ENCODE data around the gene CAMK2A.

The CAMK2A gene

DNA sequence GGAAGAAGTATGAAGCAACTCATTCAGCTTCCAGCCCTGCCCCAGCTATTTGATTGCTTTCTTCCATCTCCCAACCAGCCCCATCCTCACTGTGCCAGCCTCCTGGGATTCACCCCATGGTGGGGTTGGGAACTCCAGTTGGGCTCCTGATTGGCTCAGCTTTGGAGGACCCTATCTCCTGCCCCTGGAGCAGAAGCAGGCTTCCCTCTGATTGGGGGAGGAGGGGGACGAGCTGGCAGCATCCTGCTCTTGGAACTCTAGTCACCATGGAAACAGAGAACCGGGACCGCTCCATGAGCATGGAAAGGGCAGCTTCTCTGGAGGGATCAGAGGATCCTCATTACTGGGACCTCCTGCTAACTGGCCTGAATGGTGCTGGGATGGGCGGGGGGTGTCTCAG lies 97.1 kb downstream of the CAMK2A start:
- no peak for TF ChIP-seq CTCF (IDR thresholded peaks at IDR 0.05; ENCODE audit: insufficient read depth, low read depth, low read length, missing control alignments)
- H3K4me3 ChIP-seq (ENCODE audit: low read depth, low read length), result no peak overlapping the region
- DNase-seq (ENCODE audit: low read depth), result no peak

- no peak for DNase-seq (ENCODE audit: low read depth)
- no peak for TF ChIP-seq CTCF (IDR thresholded peaks at IDR 0.05; ENCODE audit: insufficient read depth, low read depth, low read length, missing control alignments)
- no peak overlapping the region for H3K4me3 ChIP-seq (ENCODE audit: low read depth, low read length)
Observed at GRCh38 chr5:150190987-150191386, 98.6 kb downstream of the CAMK2A start.

- no peak for DNase-seq (ENCODE audit: low read depth)
- no peak overlapping the region for H3K4me3 ChIP-seq (ENCODE audit: low read depth, low read length)
- TF ChIP-seq CTCF (IDR thresholded peaks at IDR 0.05; ENCODE audit: insufficient read depth, low read depth, low read length, missing control alignments), result no peak
Observed at GRCh38 chr5:150190503-150190979, 99.0 kb downstream of the CAMK2A start.

DNA sequence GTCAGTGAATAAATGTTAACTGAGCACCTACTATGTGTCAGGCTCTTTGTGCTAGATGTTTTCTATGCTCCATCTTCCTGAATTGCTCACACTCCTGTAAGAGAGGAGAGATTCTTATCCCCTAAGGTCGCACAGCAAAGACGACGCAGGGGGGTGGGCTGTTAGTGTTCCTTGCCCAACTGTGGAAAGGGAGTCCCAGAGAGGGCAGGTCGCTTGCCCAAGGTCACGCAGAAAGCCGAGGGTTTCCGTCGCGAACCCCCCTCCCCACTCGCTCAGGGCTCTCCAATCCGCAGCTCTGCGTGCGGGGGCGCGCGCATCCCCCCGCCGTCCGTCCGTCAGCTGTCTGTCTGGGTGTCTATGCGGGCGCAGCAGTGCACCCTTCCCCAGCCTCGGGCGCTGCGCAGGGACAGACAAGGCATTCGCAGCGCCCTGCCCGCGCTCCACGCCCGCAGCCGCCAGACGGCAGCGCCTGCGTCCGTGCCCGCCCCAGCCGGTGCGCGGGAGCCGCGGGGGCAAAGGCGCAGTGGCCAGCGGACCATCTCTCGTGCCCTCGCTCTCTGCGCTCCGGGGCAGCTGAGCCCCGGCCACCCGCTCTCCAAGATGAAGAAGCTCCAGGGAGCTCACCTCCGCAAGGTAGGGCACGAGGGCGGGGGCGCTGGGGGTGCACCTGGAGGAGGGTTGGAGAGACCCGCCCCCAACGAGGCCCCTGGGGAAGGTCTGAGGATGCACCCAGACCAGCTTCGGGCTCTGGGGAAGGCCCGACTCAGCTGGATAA lies 99.7 kb downstream of the CAMK2A start, which contains the start of gene SLC6A7:
SLC6A7 (plus strand) TSS at position 335 of the 775 bp plus-strand sequence; CDS start at position 601, 266 bp downstream.
- DNase-seq (ENCODE audit: low read depth), result no peak
- H3K4me3 ChIP-seq (ENCODE audit: low read depth, low read length), result no peak within 1 kb of the TSS
- no peak for TF ChIP-seq CTCF (IDR thresholded peaks at IDR 0.05; ENCODE audit: insufficient read depth, low read depth, low read length, missing control alignments)

DNA sequence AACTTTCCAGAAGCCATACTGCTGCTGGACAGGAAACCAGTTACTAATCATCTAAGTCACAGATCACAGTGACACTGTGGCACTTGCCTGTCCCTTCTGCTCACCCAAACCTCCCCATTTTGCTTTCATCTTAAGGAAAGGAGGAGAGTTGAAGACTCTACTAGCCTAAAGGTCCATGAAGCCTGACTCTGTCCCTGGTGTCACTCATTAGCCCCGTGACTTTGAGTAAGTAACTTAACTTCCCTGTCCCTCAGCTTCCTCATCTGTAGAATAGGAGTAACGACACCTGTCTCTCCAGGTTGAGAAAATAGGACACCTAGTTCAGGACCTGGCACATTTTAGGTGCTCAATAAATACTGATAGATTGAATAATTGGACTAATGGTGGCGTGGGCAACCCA lies 100.2 kb downstream of the CAMK2A start:
- H3K4me3 ChIP-seq (ENCODE audit: low read depth, low read length), result no peak overlapping the region
- no peak for TF ChIP-seq CTCF (IDR thresholded peaks at IDR 0.05; ENCODE audit: insufficient read depth, low read depth, low read length, missing control alignments)
- no peak for DNase-seq (ENCODE audit: low read depth)

- no peak for DNase-seq (ENCODE audit: low read depth)
- TF ChIP-seq CTCF (IDR thresholded peaks at IDR 0.05; ENCODE audit: insufficient read depth, low read depth, low read length, missing control alignments), result no peak
- no peak overlapping the region for H3K4me3 ChIP-seq (ENCODE audit: low read depth, low read length)
Observed at GRCh38 chr5:150188146-150188842, 101.3 kb downstream of the CAMK2A start.
